NCI-H1105 (cell line): Measurements from ENCODE around the gene PSENEN.

Source experiments
- DNase-seq: peaks from one replicate; lab custom pipeline; 2025; lab: John Stamatoyannopoulos, UW

PSENEN gene

DNA sequence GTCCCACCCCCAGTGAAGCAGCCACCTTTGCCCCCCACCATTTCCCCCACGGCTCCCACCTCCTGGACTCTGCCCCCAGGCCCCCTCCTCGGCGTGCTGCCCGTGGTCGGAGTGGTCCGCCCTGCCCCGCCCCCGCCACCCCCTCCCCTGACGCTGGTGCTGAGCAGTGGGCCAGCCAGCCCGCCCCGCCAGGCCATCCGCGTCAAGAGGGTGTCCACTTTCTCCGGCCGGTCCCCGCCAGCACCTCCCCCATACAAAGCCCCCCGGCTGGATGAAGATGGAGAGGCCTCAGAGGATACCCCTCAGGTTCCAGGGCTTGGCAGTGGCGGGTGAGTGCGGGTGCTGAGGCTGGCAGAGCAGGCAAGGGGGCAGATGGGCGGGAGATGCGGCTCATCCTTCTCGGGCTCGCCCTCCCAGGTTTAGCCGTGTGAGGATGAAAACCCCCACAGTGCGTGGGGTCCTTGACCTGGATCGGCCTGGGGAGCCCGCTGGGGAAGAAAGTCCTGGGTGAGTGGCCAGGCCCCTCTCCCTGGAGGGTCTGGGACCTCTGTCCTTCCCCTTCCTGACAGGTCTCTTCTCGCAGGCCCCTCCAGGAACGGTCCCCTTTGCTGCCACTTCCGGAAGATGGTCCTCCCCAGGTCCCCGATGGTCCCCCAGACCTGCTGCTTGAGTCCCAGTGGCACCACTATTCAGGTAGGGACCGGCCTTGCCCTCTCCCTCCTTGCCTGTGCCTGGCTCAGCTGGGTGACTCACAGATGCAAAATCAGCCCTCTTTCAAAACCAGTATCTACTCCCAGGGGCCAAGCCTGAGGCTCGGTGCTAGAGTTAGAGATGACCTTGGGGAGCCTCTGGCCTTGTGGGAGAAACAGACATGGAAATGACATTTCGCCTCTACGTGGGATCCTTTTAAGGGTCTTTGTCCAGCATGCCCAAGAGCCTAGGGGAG, 12.0 kb upstream of the PSENEN start:
- DNase-seq, result no peak

DNA sequence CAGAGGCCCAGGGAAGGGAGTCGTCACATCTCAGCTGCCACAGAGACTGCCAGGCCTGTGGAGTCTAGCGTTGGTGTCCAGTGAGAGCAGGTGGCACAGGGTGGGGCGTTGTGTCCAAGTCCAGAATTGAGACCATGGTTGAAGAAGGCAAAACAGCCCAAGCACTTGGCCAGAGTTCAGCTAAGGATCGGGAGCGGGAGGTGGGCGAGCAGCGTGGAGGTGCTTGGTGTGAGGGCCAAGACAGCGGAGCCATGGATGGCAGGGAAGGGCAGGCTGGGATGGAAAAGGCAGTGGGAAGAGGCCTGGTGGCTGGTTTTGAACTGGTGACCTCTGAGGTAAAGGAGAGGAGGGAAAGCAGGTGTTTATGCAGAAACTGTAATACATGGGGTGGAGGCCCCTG, 11.2 kb upstream of the PSENEN start:
- DNase-seq, result no peak

GRCh38 chr19:35734889-35735288, 10.6 kb upstream of the PSENEN start:
- DNase-seq, result no peak

DNA sequence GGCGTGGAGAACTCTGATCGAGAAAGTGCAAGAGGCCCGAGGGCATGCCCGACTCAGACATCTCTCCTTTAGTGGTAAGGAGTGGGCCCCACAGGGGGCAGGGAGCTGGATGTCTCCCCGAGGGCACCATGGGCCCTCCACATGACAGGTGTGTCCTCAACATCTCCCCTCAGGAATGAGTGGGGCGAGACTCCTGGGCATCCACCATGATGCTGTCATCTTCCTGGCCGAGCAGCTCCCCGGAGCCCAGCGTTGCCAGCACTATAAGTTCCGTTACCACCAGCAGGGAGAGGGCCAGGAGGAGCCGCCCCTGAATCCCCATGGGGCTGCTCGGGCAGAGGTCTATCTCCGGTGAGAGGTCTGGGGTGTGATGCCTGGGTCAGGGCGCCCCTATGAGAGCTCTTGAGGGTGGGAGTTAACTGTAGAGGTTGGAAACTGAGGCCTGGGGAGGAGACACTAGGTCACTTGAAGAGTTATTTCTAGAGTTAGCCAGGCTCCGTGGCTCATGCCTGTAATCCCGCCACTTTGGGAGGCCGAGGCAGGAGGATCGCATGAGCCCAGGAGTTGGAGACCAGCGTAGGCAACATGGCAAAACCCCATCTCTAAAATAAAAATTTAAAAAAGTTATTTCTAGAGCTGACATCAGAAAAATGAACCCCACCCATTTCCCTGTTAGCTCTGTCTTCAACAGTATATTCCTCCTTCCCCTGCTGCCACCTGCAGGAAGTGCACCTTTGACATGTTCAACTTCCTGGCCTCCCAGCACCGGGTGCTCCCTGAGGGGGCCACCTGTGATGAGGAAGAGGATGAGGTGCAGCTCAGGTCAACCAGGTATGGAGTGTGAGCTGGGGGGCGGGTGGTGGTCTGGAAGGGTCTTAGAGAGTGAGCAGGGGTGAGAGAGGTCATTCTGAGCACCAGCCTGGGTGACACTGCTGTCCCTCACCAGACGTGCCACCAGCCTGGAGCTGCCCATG, 8.3 kb upstream of the PSENEN start:
- DNase-seq, result no peak

- DNase-seq, result no peak
These were observed 7.2 kb upstream of the PSENEN start for GRCh38 chr19:35738021-35738886.

- DNase-seq, result no peak
These were observed 6.6 kb upstream of the PSENEN start for GRCh38 chr19:35738887-35739229.

GRCh38 chr19:35739275-35740107, 6.0 kb upstream of the PSENEN start:
- DNase-seq, result no peak

DNA sequence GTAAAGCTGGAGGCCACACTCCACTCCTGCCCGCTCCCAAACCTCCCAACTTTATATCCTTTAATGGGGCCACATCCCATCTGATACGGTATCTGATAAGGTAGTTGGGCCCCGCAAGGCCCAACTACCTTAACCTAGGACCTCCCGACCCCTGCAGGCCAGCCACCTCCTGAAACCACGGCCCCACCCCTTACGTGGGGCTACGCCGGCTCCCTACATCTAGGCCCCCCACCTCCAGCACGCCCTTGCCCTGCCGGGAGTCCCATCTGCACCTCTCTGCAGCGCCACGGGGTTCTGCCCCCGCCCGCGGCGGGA, 5.4 kb upstream of the PSENEN start:
- peak; percentile 42 for DNase-seq

DNA sequence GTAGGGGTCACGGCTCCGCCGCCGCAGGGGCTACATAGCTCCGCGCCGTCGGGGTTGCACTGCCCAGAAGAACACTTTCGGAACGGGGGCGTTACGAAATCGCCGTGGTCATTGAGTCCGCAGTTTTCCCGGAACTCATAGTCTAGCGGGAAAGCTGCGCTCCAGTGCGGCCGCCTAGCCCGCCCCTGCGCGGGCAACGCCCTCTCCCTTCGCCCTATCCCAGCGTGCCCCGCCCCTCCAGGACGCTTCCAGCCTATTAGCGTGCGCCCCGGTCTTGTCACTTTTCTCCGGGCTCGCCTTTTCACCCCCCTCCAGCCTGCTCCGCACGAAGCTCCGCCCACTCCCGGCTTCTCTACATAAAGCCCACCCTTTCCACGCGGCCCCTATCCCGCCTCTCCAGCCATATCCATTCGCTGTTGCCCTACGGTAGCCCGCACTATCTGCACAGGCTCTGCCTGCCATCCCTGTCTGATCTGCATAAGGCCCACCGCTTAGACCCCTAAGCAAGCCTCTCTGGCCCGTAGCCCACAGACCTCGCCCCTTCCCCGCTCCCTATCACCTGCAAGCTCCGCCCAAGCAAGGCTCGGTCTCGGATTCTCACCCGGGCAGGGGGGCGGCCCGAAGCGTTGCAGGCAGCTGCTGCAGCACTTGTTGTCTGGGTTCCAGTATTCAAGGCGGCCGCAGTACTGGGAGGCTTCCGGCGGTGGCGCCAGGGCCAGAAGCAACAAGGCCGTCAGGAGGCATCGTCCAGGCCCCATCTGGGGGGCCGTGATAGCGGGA, 4.8 kb upstream of the PSENEN start:
- DNase-seq, result peak; percentile 100

DNA sequence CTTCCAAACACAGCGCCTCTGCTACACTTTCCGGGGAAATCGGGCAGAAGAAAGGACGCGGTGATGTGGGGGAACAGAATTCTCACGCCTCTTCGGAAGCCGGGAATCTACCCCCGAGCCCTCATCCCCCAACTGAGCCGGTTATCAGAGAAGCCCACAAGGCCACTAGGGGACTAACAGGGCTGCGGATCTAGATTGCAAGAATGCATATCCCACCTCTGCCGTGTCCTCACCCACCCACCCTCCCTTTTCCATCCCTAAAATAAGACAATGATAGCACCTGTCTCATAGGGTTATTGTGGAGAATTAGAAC, 4.3 kb upstream of the PSENEN start:
- DNase-seq, result no peak

DNA sequence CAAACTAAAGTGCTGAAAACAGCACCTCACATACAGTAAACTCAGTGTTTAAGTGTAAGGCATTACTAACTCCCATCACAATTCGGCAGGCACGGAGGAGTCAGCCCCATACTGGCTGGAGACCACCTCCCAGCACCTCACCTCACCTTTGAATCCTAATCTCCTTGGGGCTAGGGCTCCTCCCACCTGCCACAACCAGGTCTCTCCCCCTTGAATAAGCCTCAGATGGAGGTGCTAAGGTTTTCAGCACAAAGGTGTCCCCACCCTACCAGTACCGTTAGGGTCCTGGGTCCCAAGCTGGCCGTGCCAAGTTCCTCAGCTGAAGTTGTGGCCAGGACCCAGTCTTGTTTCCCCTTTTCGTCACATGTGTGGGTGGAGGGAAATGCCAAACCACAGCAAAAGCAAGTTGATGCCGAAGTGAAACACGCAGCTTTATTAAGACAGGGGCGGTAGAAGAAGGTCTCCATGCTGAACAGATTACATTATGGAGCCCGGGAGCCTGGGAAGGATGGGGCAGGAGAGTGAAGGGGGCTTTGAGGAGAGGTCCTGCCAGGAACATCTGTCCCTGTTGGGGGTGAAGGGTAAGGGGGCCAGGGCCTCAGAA, 3.2 kb upstream of the PSENEN start, which contains the start of gene IGFLR1:
Gene IGFLR1, minus strand, starts transcription at position 332 of the 604 bp plus-strand sequence. CDS start 1,272 bp downstream, outside the sequence.
- DNase-seq, result no peak

GRCh38 chr19:35743640-35744429, 1.6 kb upstream of the PSENEN start:
- DNase-seq, result no peak

GRCh38 chr19:35744430-35745327, 772 bp upstream of the PSENEN start:
- DNase-seq, result peak; percentile 97

DNA sequence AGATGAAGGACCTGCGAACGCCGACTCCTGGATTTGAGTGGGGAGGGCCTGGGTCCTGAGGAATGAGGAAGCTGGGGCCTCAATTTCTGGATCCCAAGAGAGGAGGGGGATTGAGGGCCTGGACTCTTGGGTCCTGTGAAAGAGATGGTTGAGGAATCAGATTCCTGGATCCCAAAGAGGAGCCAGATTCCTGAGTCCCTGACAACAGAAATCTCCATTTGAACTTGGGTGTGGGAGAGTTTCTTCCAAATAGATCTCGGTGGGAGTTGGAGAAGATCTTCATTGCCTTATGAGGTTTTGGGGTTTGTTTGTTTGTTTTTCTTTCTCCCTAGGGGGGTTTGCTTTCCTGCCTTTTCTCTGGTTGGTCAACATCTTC, 624 bp downstream of the PSENEN start:
- DNase-seq, result no peak

DNA sequence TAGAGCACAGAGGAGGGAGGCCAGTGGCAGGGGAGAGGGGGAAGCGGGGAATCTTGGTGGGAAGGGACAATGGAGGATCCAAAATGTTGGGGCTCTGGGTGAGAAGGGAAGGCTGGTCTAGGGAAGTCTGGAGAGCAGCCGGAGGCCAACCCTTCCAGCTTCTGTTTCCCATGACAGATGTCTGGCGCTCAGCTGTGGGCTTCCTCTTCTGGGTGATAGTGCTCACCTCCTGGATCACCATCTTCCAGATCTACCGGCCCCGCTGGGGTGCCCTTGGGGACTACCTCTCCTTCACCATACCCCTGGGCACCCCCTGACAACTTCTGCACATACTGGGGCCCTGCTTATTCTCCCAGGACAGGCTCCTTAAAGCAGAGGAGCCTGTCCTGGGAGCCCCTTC, 1.1 kb downstream of the PSENEN start:
- no peak for DNase-seq

GRCh38 chr19:35748106-35749020, 2.9 kb downstream of the PSENEN start, which contains the start of gene LIN37:
TSS of gene LIN37 (plus strand) at chr19:35748576. CDS start at chr19:35748725, 149 bp downstream.
- peak; percentile 99 for DNase-seq

DNA sequence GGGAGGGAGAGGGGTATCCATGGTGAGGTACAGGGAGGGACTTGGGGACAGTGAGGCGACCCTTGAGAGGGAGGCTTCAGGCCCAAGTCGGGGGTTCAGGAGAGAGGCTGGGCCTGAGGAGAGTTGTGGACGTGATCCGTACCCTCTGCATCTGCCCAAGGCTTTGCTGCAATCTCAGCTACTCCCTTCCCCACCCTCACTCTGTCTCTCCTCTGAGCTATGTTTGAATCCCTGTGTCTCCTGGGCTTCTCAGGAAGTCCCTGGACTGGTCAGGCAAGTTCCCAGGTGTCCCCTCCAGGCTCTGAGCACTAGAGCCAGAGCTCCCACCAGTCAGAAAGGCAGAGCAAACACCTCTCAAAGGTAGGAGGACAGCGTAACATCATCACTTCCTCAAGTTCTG, 4.7 kb downstream of the PSENEN start:
- DNase-seq, result no peak
